ENCODE measurements around the gene HRC.
"Not testable (repeated sequence)": the region's sequence is repeated elsewhere in the genome, so short reads cannot be mapped to it uniquely, and the experiment has no call there.

Gene HRC, protein sequence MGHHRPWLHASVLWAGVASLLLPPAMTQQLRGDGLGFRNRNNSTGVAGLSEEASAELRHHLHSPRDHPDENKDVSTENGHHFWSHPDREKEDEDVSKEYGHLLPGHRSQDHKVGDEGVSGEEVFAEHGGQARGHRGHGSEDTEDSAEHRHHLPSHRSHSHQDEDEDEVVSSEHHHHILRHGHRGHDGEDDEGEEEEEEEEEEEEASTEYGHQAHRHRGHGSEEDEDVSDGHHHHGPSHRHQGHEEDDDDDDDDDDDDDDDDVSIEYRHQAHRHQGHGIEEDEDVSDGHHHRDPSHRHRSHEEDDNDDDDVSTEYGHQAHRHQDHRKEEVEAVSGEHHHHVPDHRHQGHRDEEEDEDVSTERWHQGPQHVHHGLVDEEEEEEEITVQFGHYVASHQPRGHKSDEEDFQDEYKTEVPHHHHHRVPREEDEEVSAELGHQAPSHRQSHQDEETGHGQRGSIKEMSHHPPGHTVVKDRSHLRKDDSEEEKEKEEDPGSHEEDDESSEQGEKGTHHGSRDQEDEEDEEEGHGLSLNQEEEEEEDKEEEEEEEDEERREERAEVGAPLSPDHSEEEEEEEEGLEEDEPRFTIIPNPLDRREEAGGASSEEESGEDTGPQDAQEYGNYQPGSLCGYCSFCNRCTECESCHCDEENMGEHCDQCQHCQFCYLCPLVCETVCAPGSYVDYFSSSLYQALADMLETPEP

DNA sequence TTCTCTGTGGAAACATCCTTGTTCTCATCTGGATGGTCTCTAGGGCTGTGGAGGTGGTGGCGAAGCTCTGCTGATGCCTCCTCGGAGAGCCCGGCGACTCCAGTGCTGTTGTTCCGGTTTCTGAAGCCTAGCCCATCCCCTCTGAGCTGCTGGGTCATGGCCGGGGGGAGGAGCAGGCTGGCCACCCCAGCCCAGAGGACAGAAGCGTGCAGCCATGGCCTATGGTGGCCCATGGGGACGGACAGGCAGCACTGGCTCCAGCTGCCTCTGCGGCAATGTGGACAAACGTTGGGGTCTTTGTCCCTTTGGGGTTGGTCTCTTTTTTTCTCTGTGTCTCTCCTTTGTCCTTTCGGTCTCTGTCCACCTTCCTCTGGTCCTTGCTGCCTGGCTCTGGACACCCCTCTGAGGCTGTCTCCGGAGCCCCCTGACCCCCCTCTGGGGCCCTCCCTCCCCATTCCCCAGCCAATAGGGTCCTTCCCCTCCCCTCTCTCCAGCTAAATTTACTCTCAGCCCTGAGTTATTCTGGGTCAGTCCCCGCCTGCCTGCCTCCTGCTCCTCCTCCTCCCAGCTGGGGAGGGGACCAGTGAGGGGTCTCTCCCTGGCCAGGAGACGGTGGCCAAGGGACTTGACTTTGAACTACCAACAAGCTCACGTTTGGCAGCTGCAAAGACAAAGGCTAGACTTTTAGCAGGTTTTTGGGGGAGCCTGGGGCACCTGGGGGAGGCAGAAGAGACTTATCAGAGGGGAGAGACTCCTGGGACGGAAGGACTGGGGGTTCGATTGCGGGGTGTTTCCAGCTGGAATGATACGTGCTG lies at the start of gene HRC:
Gene HRC, minus strand, starts transcription at position 392 of the 815 bp plus-strand sequence. Its CDS starts 159 bp downstream, at position 233.
- DNase-seq (ENCODE audit: extremely low read depth in 1 of 2, low read depth in 1 of 2): no peak

- no peak for DNase-seq (ENCODE audit: extremely low read depth in 1 of 2, low read depth in 1 of 2)
Observed at GRCh38 chr19:49201042-49201441, 45.8 kb upstream of the HRC start.

- DNase-seq (ENCODE audit: extremely low read depth in 1 of 2, low read depth in 1 of 2): no peak
Observed at GRCh38 chr19:49200238-49200862, 45.2 kb upstream of the HRC start.

DNA sequence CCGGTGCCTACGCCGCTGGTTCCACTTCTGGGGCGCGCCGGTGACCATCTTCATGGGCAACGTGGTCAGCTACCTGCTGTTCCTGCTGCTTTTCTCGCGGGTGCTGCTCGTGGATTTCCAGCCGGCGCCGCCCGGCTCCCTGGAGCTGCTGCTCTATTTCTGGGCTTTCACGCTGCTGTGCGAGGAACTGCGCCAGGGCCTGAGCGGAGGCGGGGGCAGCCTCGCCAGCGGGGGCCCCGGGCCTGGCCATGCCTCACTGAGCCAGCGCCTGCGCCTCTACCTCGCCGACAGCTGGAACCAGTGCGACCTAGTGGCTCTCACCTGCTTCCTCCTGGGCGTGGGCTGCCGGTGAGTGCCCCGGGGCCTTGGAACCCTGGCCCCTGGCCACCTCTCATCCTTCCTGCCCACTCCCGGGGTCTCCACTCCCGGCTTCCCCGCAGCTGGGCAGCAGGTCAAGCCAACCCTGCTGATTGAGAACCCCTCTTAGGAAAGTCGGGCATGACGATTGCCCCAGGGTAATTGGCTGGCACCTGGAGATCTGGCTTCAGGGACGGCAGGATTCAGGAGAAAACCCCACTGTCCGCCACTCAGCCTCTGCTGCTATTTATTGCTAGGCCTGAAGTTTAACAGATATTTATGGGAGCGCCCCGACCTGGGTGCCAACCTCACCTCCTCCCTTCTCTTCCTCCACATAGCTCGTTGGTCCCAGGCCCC lies 41.5 kb upstream of the HRC start:
- DNase-seq (ENCODE audit: extremely low read depth in 1 of 2, low read depth in 1 of 2): no peak

DNA sequence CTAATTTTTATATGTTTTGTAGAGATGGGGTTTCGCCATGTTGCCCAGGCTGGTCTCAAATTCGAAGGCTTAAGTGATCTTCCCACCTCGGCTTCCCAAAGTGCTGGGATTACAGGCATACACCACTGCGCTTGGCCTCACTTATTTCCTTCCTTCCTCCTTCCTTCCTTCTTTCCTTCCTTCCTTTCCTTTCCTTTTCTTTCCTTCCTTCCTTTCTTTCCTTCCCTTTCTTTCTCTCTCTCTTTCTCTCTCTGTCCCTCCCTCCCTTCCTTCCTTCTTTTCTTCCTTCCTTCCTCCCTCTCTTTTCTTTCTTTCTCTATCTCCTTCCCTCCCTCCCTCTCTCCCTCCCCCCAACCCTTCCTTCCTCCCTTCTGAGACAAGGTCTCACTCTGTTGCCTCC lies 39.2 kb upstream of the HRC start:
- no peak for DNase-seq (ENCODE audit: extremely low read depth in 1 of 2, low read depth in 1 of 2)

DNA sequence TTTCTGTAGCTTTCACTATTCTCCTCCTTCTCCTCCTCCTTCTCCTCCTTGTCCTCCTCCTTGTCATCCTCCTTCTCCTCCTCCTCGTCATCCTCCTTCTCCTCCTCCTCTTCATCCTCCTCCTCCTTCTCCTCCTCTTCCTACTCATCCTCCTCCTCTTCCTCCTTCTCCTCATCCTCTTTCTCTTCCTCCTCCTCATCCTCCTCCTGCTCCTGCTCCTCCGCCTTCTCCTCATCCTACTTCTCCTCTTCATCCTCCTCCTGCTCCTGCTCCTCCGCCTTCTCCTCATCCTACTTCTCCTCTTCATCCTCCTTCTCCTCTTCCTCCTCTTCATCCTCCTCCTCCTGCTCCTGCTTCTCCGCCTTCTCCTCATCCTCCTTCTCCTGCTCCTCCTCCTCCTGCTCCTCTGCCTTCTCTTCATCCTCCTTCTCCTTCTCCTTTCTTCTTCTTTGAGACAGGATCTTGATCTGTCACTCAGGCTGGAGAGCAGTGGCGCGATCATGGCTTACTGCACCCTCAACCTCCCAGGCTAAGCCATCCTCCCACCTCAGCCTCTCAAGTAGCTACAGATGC lies 38.7 kb upstream of the HRC start:
- no peak for DNase-seq (ENCODE audit: extremely low read depth in 1 of 2, low read depth in 1 of 2)

DNA sequence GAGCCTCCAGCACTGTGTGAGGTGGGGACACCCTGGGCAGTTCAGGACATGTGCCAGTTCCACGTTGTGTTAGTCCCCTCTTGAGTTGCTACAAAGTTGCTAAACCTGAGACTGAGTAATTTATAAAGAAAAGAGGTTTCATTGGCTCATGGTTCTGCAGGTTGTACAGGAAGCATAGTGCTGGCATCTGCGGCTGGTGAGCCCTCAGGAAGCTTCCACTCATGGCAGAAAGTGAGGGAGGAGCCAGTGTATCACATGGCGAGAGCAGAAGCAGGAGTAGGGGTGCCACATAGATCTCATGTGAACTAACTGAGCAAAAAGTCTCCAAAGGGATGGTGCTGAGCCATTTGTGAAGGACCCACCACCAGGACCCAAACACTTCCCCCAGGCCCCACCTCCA lies 35.6 kb upstream of the HRC start:
- DNase-seq (ENCODE audit: extremely low read depth in 1 of 2, low read depth in 1 of 2): no peak

- DNase-seq (ENCODE audit: extremely low read depth in 1 of 2, low read depth in 1 of 2): no peak
Observed at GRCh38 chr19:49189259-49189658, 34.1 kb upstream of the HRC start.

DNA sequence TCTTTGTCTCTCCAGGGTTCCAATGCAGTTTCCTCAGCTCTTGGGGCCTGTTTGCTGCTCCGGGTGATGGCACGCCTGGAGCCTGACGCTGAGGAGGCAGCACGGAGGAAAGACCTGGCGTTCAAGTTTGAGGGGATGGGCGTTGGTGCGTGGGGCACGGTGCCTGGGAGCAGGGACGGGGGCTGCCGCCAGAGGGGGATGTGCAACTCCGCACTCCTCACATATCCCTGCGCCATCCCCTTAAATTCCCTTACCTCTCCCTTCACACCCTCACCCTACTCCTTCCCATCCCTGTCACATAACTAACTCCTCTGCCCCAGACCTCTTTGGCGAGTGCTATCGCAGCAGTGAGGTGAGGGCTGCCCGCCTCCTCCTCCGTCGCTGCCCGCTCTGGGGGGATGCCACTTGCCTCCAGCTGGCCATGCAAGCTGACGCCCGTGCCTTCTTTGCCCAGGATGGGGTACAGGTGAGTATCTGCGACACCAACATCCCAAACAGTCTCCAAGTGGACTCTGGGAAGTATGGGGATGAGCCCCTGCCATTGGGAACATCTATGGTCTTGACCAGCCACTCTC lies 33.5 kb upstream of the HRC start:
- DNase-seq (ENCODE audit: extremely low read depth in 1 of 2, low read depth in 1 of 2): no peak

DNA sequence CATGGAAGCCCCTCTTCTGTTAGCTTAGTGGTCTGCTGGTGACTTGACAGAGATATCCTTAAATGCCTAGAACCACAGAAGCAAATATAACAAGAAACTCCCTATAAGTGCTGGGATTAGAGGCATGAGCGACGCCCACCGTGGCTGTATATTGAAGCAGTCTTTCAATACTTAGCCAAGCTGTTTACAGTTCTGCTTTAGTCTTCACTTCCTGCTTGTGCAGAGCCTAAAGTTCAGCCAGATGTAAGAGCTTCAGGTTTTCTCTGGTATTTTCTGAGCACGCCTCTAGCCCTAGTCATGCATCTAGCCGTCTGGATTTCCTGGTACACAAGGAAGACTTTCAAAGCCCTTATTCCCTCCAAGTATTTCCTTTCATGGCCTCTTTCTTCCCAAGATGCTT lies 30.9 kb upstream of the HRC start:
- DNase-seq (ENCODE audit: extremely low read depth in 1 of 2, low read depth in 1 of 2): no peak

DNA sequence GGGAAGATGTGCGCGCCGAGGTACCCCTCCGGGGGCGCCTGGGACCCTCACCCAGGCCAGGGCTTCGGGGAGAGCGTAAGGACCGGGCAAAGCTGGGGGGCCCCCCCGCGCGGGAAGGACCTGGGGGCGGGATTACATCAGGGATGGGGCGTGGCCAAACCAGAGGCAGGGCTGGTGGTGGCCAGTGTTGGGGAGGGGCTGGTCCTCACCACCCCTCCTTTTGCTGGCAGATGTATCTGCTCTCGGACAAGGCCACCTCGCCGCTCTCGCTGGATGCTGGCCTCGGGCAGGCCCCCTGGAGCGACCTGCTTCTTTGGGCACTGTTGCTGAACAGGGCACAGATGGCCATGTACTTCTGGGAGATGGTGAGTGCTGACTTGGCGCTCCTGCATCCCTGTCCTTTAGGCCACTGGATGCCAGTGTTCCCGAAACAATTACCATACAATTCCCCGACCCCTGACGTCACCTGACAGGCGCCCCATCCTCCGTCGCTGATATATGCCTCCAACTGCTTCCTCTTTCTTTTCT lies 27.7 kb upstream of the HRC start:
- DNase-seq (ENCODE audit: extremely low read depth in 1 of 2, low read depth in 1 of 2): no peak

DNA sequence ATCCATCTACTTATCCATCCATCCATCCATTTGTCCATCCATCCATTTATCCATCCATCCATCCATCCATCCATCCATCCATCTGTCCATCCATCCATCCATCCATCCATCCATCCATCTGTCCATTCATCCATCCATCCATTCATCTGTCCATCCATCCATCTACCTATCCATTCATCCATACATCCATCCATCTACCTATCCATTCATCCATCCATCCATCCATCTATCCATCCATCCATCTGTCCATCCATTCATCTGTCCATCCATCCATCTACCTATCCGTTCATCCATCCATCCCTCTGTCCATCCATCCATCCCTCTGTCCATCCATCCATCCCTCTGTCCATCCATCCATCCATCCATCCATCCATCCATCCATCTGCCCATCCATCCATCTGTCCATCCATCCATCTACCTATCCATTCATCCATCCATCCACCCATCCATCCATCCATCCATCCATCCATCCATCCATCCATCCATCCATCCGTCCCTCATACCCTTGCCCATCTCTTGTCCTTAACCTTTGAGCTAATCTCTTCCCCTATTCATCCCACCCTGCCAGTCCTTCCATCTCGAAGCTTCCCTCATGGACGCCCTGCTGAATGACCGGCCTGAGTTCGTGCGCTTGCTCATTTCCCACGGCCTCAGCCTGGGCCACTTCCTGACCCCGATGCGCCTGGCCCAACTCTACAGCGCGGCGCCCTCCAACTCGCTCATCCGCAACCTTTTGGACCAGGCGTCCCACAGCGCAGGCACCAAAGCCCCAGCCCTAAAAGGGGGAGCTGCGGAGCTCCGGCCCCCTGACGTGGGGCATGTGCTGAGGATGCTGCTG lies 27.0 kb upstream of the HRC start:
- DNase-seq (ENCODE audit: extremely low read depth in 1 of 2, low read depth in 1 of 2): not testable (repeated sequence)

DNA sequence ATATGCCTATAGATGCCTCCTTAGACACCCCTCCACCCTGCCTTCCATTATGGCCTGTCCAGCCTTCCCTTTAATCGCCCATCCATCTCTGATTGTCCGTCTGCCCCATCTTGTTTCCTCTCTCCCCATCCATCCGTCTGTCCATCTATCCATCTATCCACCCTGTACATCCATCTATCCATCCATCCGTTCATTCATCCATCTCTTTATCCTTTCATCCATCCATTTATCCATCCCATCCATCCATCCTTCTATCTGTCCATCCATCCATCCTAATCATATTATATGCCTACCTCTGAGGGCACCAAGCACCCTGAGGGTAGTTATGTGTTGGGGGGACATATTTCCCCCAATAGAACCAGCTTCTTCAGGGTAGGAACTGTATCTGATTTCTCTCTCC lies 25.5 kb upstream of the HRC start:
- no peak for DNase-seq (ENCODE audit: extremely low read depth in 1 of 2, low read depth in 1 of 2)

GRCh38 chr19:49173198-49173597 lies 18.0 kb upstream of the HRC start:
- DNase-seq (ENCODE audit: extremely low read depth in 1 of 2, low read depth in 1 of 2): no peak

DNA sequence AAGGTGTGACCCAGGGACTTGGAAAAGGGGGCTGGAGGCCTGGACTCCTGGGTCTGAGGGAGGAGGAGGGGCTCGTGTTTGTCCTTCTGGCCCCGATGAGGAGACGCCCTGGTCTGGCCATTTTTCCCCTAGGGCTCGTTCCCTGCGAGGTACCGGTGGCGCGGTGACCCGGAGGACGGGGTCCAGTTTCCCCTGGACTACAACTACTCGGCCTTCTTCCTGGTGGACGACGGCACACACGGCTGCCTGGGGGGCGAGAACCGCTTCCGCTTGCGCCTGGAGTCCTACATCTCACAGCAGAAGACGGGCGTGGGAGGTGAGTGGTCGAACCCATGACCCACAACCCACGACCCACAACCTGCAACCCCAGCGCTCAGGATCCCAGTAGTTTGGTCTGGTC lies 13.2 kb upstream of the HRC start:
- DNase-seq (ENCODE audit: extremely low read depth in 1 of 2, low read depth in 1 of 2): no peak

DNA sequence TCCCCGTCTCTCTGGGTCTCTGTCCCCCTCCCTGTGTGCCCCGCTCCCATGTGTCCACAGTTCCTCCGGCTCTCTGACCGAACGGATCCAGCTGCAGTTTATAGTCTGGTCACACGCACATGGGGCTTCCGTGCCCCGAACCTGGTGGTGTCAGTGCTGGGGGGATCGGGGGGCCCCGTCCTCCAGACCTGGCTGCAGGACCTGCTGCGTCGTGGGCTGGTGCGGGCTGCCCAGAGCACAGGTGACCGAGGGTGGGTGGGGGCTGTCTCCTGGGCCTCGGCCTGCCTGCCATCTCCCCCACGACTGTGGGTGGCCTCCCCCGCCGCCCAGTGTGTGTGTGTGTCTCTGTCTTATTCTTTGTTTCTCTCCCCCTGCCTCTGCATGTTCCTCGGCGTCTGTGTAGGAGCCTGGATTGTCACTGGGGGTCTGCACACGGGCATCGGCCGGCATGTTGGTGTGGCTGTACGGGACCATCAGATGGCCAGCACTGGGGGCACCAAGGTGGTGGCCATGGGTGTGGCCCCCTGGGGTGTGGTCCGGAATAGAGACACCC lies 12.7 kb upstream of the HRC start:
- DNase-seq (ENCODE audit: extremely low read depth in 1 of 2, low read depth in 1 of 2): no peak

GRCh38 chr19:49165865-49166301 lies 10.7 kb upstream of the HRC start:
- DNase-seq (ENCODE audit: extremely low read depth in 1 of 2, low read depth in 1 of 2): no peak

DNA sequence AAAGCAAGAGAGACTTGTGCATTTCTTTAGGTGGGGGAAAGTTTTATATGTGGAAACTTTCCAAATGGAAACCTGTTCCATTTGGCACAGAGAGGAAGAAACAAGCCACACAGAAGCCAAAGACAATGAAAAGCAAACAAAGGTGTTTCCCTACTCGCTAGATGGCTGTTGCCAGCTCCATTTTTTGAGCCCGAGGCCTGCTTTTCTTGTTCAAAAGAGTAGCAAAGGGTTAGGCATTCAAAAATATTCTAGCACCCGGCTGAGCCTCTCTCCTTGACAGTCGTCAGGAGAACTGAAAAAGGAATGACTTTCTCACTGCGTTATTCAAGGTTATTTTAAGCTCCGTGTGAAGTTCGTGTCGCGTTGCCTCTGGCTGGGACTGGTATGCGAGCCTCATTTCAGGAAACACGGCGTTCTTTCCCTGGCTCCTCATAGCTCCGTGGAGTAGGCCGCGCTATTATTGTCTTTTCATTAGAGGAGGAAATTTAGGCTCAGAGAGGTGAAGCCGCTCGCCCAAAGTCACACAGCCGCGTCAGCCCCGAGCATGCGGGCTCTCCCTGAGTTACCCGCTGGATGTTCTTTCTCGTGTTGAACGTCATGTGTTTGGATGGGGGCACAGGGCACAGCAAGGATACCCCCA lies 10.0 kb upstream of the HRC start:
- no peak for DNase-seq (ENCODE audit: extremely low read depth in 1 of 2, low read depth in 1 of 2)

All from activated CD8-positive, alpha-beta memory T cell treated with anti-CD3 and anti-CD28 coated beads for 1 hour (primary cell).